22Rv1 (cell line): ENCODE measurements around the gene CCL22.

Experiments
- ZFX ChIP-seq: fragments of 450-650 bp; IDR thresholded peaks from 2 replicates; pipeline ENCODE4 v1.6.1; 2017; ENCODE audit warnings: antibody characterized with exemption, borderline replicate concordance
- TF ChIP-seq, protein P1 (sequence below): fragments of 450-650 bp; IDR thresholded peaks from 2 replicates; pipeline ENCODE4 v1.5.1; 2017; ENCODE audit warnings: mild to moderate bottlenecking

DNA sequence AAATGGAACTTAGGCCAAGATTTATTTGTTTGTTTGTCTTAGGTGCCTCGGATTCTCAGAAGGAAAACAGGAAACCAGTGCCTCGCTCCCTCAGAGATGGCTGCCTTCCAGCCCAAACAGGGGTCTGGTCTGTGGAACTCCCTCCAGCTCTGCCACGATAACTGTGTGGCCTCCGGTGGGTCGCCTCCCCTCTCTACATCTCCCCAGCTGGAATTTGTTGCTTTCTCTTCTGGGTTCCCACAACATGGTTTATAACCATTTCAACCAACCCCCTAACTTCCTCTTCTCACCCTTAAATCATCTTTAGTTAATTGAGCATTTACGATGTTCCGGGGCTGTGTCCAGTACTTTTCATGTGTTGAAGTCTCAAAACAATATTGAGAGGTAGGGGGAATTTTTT, 43.2 kb upstream of the CCL22 start:
- TF ChIP-seq, protein P1, sequence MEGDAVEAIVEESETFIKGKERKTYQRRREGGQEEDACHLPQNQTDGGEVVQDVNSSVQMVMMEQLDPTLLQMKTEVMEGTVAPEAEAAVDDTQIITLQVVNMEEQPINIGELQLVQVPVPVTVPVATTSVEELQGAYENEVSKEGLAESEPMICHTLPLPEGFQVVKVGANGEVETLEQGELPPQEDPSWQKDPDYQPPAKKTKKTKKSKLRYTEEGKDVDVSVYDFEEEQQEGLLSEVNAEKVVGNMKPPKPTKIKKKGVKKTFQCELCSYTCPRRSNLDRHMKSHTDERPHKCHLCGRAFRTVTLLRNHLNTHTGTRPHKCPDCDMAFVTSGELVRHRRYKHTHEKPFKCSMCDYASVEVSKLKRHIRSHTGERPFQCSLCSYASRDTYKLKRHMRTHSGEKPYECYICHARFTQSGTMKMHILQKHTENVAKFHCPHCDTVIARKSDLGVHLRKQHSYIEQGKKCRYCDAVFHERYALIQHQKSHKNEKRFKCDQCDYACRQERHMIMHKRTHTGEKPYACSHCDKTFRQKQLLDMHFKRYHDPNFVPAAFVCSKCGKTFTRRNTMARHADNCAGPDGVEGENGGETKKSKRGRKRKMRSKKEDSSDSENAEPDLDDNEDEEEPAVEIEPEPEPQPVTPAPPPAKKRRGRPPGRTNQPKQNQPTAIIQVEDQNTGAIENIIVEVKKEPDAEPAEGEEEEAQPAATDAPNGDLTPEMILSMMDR = no peak
- TF ChIP-seq ZFX = no peak
